HEK293 (cell line): ENCODE results near the gene TUBG1.

Experiments
- BCL11B ChIP-seq: fragments of 450-650 bp; formaldehyde crosslinking; IDR thresholded peaks from 2 replicates; pipeline ENCODE4 v1.5.1; 2016; ENCODE audit warnings: low read depth, missing biosample characterization, missing genetic modification characterization
- ELK4 ChIP-seq: IDR thresholded peaks from 2 replicates; pipeline ENCODE4 v1.6.1; 2011; ENCODE audit warnings: mild to moderate bottlenecking, low read depth, low read length, borderline replicate concordance
- GLI2 ChIP-seq: fragments of 450-650 bp; formaldehyde crosslinking; IDR thresholded peaks from 2 replicates; pipeline ENCODE4; 2017; ENCODE audit warnings: missing biosample characterization, missing genetic modification characterization, low read depth, borderline replicate concordance
- MYNN ChIP-seq: fragments of 450-650 bp; formaldehyde crosslinking; IDR thresholded peaks from 2 replicates; pipeline ENCODE4 v1.5.1; 2016; ENCODE audit warnings: missing biosample characterization, missing genetic modification characterization, borderline replicate concordance
- PRDM10 ChIP-seq: fragments of 450-650 bp; formaldehyde crosslinking; IDR thresholded peaks from 2 replicates; pipeline ENCODE4 v1.5.1; 2016; ENCODE audit warnings: missing biosample characterization, missing genetic modification characterization
- REST ChIP-seq: fragments of 450-650 bp; formaldehyde crosslinking; IDR thresholded peaks from 2 replicates; pipeline ENCODE4 v1.5.1; 2016; ENCODE audit warnings: missing biosample characterization, missing genetic modification characterization
- SETDB1 ChIP-seq: IDR thresholded peaks from one replicate; pipeline ENCODE4 v1.6.1; 2017; ENCODE audit warnings: mild to moderate bottlenecking, low read length, moderate library complexity, mixed read lengths; ENCODE audit not compliant: insufficient read length
- TSHZ1 ChIP-seq: fragments of 450-650 bp; formaldehyde crosslinking; IDR thresholded peaks from 2 replicates; pipeline ENCODE4 v1.5.1; 2016; ENCODE audit warnings: missing biosample characterization, missing genetic modification characterization, borderline replicate concordance
- ZBTB11 ChIP-seq: fragments of 450-650 bp; formaldehyde crosslinking; conservative IDR thresholded peaks from 2 replicates; pipeline ENCODE4 v1.5.1; 2016; ENCODE audit warnings: low read depth, missing biosample characterization, missing genetic modification characterization
- ZBTB20 ChIP-seq: fragments of 450-650 bp; formaldehyde crosslinking; IDR thresholded peaks from 2 replicates; pipeline ENCODE4 v1.5.1; 2016; ENCODE audit warnings: missing biosample characterization, missing genetic modification characterization
- ZBTB7A ChIP-seq: fragments of 450-650 bp; formaldehyde crosslinking; IDR thresholded peaks from 2 replicates; pipeline ENCODE4 v1.5.1; 2016; ENCODE audit warnings: low read depth, missing biosample characterization, missing genetic modification characterization
- ZNF24 ChIP-seq: fragments of 450-650 bp; formaldehyde crosslinking; IDR thresholded peaks from 2 replicates; pipeline ENCODE4 v1.5.1; 2016; ENCODE audit warnings: missing biosample characterization, missing genetic modification characterization
- ZNF248 ChIP-seq: fragments of 450-650 bp; formaldehyde crosslinking; IDR thresholded peaks from 2 replicates; pipeline ENCODE4 v1.5.1; 2017; ENCODE audit warnings: missing biosample characterization, missing genetic modification characterization
- ZNF26 ChIP-seq: fragments of 450-650 bp; formaldehyde crosslinking; IDR thresholded peaks from 2 replicates; pipeline ENCODE4 v1.5.1; 2016; ENCODE audit warnings: missing biosample characterization, missing genetic modification characterization
- ZNF335 ChIP-seq: fragments of 450-650 bp; formaldehyde crosslinking; conservative IDR thresholded peaks from 2 replicates; pipeline ENCODE4 v1.5.1; 2016; ENCODE audit warnings: missing biosample characterization, missing genetic modification characterization
- ZNF394 ChIP-seq: fragments of 450-650 bp; formaldehyde crosslinking; IDR thresholded peaks from 2 replicates; pipeline ENCODE4 v1.5.1; 2016; ENCODE audit warnings: missing biosample characterization, missing genetic modification characterization, mild to moderate bottlenecking, moderate library complexity, borderline replicate concordance
- ZNF426 ChIP-seq: fragments of 450-650 bp; formaldehyde crosslinking; IDR thresholded peaks from 2 replicates; pipeline ENCODE4 v1.5.1; 2017; ENCODE audit warnings: missing biosample characterization, missing genetic modification characterization, mild to moderate bottlenecking, inconsistent platforms, moderate library complexity
- ZNF501 ChIP-seq: fragments of 450-650 bp; formaldehyde crosslinking; IDR thresholded peaks from 2 replicates; pipeline ENCODE4 v1.5.1; 2016; ENCODE audit warnings: missing biosample characterization, missing genetic modification characterization
- ZNF600 ChIP-seq: fragments of 450-650 bp; formaldehyde crosslinking; IDR thresholded peaks from 2 replicates; pipeline ENCODE4 v1.5.1; 2016; ENCODE audit warnings: missing biosample characterization, missing genetic modification characterization
- ZNF707 ChIP-seq: fragments of 450-650 bp; formaldehyde crosslinking; IDR thresholded peaks from 2 replicates; pipeline ENCODE4 v1.5.1; 2016; ENCODE audit warnings: missing biosample characterization, missing genetic modification characterization

Gene TUBG1

GRCh38 chr17:42608305-42609181 lies 940 bp upstream of the TUBG1 start (continued):
- TF ChIP-seq ZBTB11: peak; percentile 17; the same call in 1 of the 2 replicates
- TF ChIP-seq PRDM10: 0 out of 2 replicates have a peak, but pooled peaks have one; percentile 53
- TF ChIP-seq TSHZ1 (tag by site-specific recombination): no peak
- TF ChIP-seq ZBTB7A (tag by site-specific recombination): no peak
- TF ChIP-seq ZNF248: no peak
- peak; percentile 93; the same call in 1 of the 2 replicates for TF ChIP-seq ZNF600 (tag by site-specific recombination)
- peak; percentile 43; the same call in 1 of the 2 replicates for TF ChIP-seq ZNF501 (tag by site-specific recombination)
- TF ChIP-seq ZNF26 (tag by site-specific recombination): no peak
- no peak for TF ChIP-seq ZNF707 (tag by site-specific recombination)
- peak; percentile 90 for TF ChIP-seq ZNF335 (tag by site-specific recombination)
- TF ChIP-seq GLI2 (tag by site-specific recombination): no peak; the same call in 1 of the 2 replicates
- no peak for TF ChIP-seq ZNF426
- TF ChIP-seq MYNN (tag by site-specific recombination): peak; percentile 50; the same call in 1 of the 2 replicates
- TF ChIP-seq ZNF394: no peak
- 0 out of 2 replicates have a peak, but pooled peaks have one; percentile 26 for TF ChIP-seq BCL11B (tag by site-specific recombination)
- TF ChIP-seq REST (tag by site-specific recombination): 0 out of 2 replicates have a peak, but pooled peaks have one; percentile 35
- no peak for TF ChIP-seq ZNF24 (tag by site-specific recombination)
- TF ChIP-seq SETDB1: no peak
- TF ChIP-seq ZBTB20 (tag by site-specific recombination): 0 out of 2 replicates have a peak, but pooled peaks have one; percentile 71
- TF ChIP-seq ELK4: no peak
